ENCODE data around the gene ANTXR2.
"Not testable (repeated sequence)": the region's sequence is repeated elsewhere in the genome, so short reads cannot be mapped to it uniquely, and the experiment has no call there.

The ANTXR2 gene

GRCh38 chr4:80072744-80073472 is at the start of gene ANTXR2:
Gene ANTXR2 (minus strand): TSS chr4:80073229. CDS start chr4:80072560, 669 bp downstream.
- DNase-seq (ENCODE audit: low read depth in 1 of 2, low spot score in 1 of 2), result peak; percentile 38 to 49

- DNase-seq (ENCODE audit: low read depth in 1 of 2, low spot score in 1 of 2), result not testable (repeated sequence)
Observed at GRCh38 chr4:80121815-80122214, 48.8 kb upstream of the ANTXR2 start.

GRCh38 chr4:80119620-80120019 is 46.6 kb upstream of the ANTXR2 start:
- not testable (repeated sequence) for DNase-seq (ENCODE audit: low read depth in 1 of 2, low spot score in 1 of 2)

GRCh38 chr4:80116516-80116915 is 43.5 kb upstream of the ANTXR2 start:
- no peak for DNase-seq (ENCODE audit: low read depth in 1 of 2, low spot score in 1 of 2)

- DNase-seq (ENCODE audit: low read depth in 1 of 2, low spot score in 1 of 2), result no peak
Observed at GRCh38 chr4:80115368-80116181, 42.5 kb upstream of the ANTXR2 start.

- DNase-seq (ENCODE audit: low read depth in 1 of 2, low spot score in 1 of 2), result no peak
Observed at GRCh38 chr4:80114732-80115265, 41.8 kb upstream of the ANTXR2 start.

GRCh38 chr4:80113615-80114014 is 40.6 kb upstream of the ANTXR2 start:
- DNase-seq (ENCODE audit: low read depth in 1 of 2, low spot score in 1 of 2), result no peak

- DNase-seq (ENCODE audit: low read depth in 1 of 2, low spot score in 1 of 2), result no peak
Observed at GRCh38 chr4:80112236-80112635, 39.2 kb upstream of the ANTXR2 start.

GRCh38 chr4:80111276-80111675 is 38.2 kb upstream of the ANTXR2 start:
- no peak for DNase-seq (ENCODE audit: low read depth in 1 of 2, low spot score in 1 of 2)

GRCh38 chr4:80107374-80107773 is 34.3 kb upstream of the ANTXR2 start:
- no peak for DNase-seq (ENCODE audit: low read depth in 1 of 2, low spot score in 1 of 2)

GRCh38 chr4:80104927-80105326 is 31.9 kb upstream of the ANTXR2 start:
- no peak for DNase-seq (ENCODE audit: low read depth in 1 of 2, low spot score in 1 of 2)

- no peak for DNase-seq (ENCODE audit: low read depth in 1 of 2, low spot score in 1 of 2)
Observed at GRCh38 chr4:80103629-80104028, 30.6 kb upstream of the ANTXR2 start.

- no peak for DNase-seq (ENCODE audit: low read depth in 1 of 2, low spot score in 1 of 2)
Observed at GRCh38 chr4:80101792-80102116, 28.7 kb upstream of the ANTXR2 start.

- no peak for DNase-seq (ENCODE audit: low read depth in 1 of 2, low spot score in 1 of 2)
Observed at GRCh38 chr4:80101071-80101791, 28.2 kb upstream of the ANTXR2 start.

GRCh38 chr4:80099671-80100070 is 26.6 kb upstream of the ANTXR2 start:
- no peak for DNase-seq (ENCODE audit: low read depth in 1 of 2, low spot score in 1 of 2)

- no peak for DNase-seq (ENCODE audit: low read depth in 1 of 2, low spot score in 1 of 2)
Observed at GRCh38 chr4:80098635-80099034, 25.6 kb upstream of the ANTXR2 start.

- DNase-seq (ENCODE audit: low read depth in 1 of 2, low spot score in 1 of 2), result no peak
Observed at GRCh38 chr4:80097400-80098177, 24.6 kb upstream of the ANTXR2 start.

- DNase-seq (ENCODE audit: low read depth in 1 of 2, low spot score in 1 of 2), result no peak
Observed at GRCh38 chr4:80096175-80096850, 23.3 kb upstream of the ANTXR2 start.

GRCh38 chr4:80094191-80094590 is 21.2 kb upstream of the ANTXR2 start:
- DNase-seq (ENCODE audit: low read depth in 1 of 2, low spot score in 1 of 2), result no peak

GRCh38 chr4:80093563-80093962 is 20.5 kb upstream of the ANTXR2 start:
- no peak for DNase-seq (ENCODE audit: low read depth in 1 of 2, low spot score in 1 of 2)
